Activated naive CD4-positive, alpha-beta T cell treated with anti-CD3 and anti-CD28 coated beads, Interleukin-2, amount 50 U/mL, for 72 hours (primary cell): ENCODE measurements around the gene PTGER3. TPM values are rescaled to one million over a fixed set of nuclear protein-coding genes. Genes with fewer than 3 reads are reported as not detected.

Experiments used
- ATAC-seq, 2 donors: fragments of 150-1000 bp; cut with Tn5 transposase; 2 replicates each; pipeline ENCODE4 v1.10.0; 2021; ENCODE audit warnings: mild to moderate bottlenecking in 2 of 2, moderate library complexity in 2 of 2
- DNase-seq, 2 donors: peaks; one replicate each; pipeline ENCODE4 v3.0.0; 2021 to 2022; ENCODE audit warnings: low spot score in 2 of 2
- H3K27ac Mint-ChIP-seq, 2 donors: one replicate each; pipeline ENCODE4 v1.8.0; 2022; ENCODE audit warnings: mild to moderate bottlenecking in 2 of 2, mixed read lengths in 2 of 2
- H3K36me3 Mint-ChIP-seq, 2 donors: one replicate each; pipeline ENCODE4 v1.8.0; 2022; ENCODE audit warnings: mixed read lengths in 2 of 2
- H3K9me3 Mint-ChIP-seq, 2 donors: one replicate each; pipeline ENCODE4 v1.8.0; 2022; ENCODE audit warnings: mixed read lengths in 2 of 2
- total RNA-seq, 2 donors: library from RNA; stranded (reverse); gene quantifications; one replicate each; pipeline ENCODE4 v1.2.3, GENCODE V29; 2022

PTGER3 gene
- total RNA-seq, 2 donors from 2014 or later, result 0.18 TPM; not detected in 1

GRCh38 chr1:71033136-71033535, 14.5 kb downstream of the PTGER3 start:
- Mint-ChIP-seq H3K36me3 (no peaks in the 10 kb centered on the region), H3K9me3 (no peaks in the 10 kb centered on the region), H3K27ac (no peak overlapping the region)
- ATAC-seq (no peak), DNase-seq (no peak)

GRCh38 chr1:71031426-71031825, 16.2 kb downstream of the PTGER3 start:
- H3K9me3 Mint-ChIP-seq, result no peaks in the 10 kb centered on the region
- ATAC-seq, result no peak
- DNase-seq, result no peak
- H3K27ac Mint-ChIP-seq, result no peak overlapping the region
- H3K36me3 Mint-ChIP-seq, result no peaks in the 10 kb centered on the region

DNA sequence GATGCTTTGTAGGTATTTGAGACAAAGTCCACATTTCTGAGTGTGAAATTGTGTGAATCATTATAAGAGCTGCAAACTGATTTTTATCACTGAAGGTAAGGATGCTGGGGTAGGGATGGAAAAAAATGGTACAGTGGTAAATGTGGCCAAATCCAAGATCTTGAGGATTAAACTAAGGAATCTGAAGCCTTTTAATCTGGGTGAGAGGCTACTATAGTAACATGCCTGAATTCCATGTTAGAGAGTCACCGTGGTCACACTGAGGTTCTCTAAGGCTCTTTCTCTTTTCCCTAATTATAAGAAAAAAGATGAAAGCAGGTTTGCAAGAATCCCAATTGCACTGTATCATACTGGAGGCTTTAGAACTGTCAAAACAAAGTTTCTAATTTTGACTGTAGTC, 17.6 kb downstream of the PTGER3 start:
- no peak for DNase-seq
- ATAC-seq, result no peak
- Mint-ChIP-seq H3K9me3 (no peaks in the 10 kb centered on the region), H3K27ac (no peak overlapping the region), H3K36me3 (no peaks in the 10 kb centered on the region)

DNA sequence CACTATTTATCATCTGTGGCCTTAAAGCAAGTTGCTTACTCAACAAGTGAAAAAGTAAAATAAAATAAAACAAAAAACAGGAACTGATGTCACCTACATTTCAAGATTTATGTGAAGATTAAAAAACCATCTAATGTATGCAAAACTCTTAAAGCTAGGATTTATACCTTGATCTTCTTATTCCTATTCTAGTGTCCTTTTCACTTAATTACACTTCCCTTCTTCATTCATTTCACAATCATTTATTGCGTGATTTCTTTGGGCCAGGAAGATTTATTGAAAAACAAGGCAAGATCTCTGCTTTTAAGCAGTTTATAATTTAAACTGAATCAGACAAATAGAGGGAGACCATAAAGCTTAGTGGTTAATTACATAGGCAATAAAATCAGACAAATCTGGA, 18.6 kb downstream of the PTGER3 start:
- H3K27ac Mint-ChIP-seq, result no peak overlapping the region
- no peaks in the 10 kb centered on the region for H3K9me3 Mint-ChIP-seq
- ATAC-seq (no peak), DNase-seq (no peak)
- H3K36me3 Mint-ChIP-seq, result no peaks in the 10 kb centered on the region

GRCh38 chr1:71027991-71028390, 19.6 kb downstream of the PTGER3 start:
- DNase-seq (no peak), ATAC-seq (no peak)
- H3K36me3 Mint-ChIP-seq, result no peaks in the 10 kb centered on the region
- no peaks in the 10 kb centered on the region for H3K9me3 Mint-ChIP-seq
- H3K27ac Mint-ChIP-seq, result no peak overlapping the region

DNA sequence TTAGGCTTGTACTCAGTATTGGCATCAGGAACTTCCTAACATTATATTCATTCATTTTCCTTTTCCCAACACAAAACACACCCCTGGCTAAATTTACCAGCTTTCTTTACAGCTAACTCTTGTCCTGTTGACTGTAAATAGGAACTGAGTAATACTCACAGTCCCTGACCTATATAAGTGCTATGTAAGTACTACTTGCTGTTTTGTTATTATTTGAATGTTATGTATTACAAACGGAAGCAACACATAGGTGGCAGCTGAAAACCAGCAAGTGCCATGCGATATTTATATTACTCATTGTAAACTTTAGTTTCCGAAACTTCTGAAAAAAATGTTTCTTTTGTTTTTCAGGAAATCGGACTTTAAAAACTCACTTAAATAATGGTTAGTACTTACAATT, 21.5 kb downstream of the PTGER3 start:
- H3K36me3 Mint-ChIP-seq, result no peaks in the 10 kb centered on the region

GRCh38 chr1:71023515-71023914, 24.1 kb downstream of the PTGER3 start:
- Mint-ChIP-seq H3K9me3 (no peaks in the 10 kb centered on the region), H3K27ac (no peak overlapping the region), H3K36me3 (no peaks in the 10 kb centered on the region)
- DNase-seq (no peak), ATAC-seq (no peak)

More for the DNA sequence above, 21.5 kb downstream of the PTGER3 start:
- Mint-ChIP-seq H3K27ac (no peak overlapping the region), H3K9me3 (no peaks in the 10 kb centered on the region)
- no peak for DNase-seq
- no peak for ATAC-seq

GRCh38 chr1:71019233-71019969, 28.2 kb downstream of the PTGER3 start:
- DNase-seq (no peak), ATAC-seq (no peak)
- H3K36me3 Mint-ChIP-seq, result no peaks in the 10 kb centered on the region
- H3K27ac Mint-ChIP-seq, result no peak overlapping the region
- no peaks in the 10 kb centered on the region for H3K9me3 Mint-ChIP-seq

DNA sequence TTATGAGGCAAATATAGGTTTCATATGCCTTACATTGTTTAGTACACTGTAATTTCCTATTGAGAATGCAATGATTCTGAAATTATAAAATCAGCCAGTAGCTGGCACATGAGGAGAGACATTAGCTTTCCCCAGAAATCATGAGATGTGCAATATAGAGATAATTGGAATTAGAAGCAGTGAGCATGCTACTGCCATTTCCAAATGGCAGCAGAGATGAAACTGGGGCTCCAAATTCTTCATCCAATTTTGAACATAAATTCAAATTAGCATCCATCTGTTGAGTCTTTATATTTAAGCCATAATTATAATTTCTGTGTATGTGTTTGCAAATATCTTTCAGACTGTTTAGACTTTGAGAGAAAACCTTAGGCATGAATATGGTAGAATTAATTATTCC, 28.8 kb downstream of the PTGER3 start:
- ATAC-seq (no peak), DNase-seq (no peak)
- no peaks in the 10 kb centered on the region for H3K9me3 Mint-ChIP-seq
- no peak overlapping the region for H3K27ac Mint-ChIP-seq
- no peaks in the 10 kb centered on the region for H3K36me3 Mint-ChIP-seq

DNA sequence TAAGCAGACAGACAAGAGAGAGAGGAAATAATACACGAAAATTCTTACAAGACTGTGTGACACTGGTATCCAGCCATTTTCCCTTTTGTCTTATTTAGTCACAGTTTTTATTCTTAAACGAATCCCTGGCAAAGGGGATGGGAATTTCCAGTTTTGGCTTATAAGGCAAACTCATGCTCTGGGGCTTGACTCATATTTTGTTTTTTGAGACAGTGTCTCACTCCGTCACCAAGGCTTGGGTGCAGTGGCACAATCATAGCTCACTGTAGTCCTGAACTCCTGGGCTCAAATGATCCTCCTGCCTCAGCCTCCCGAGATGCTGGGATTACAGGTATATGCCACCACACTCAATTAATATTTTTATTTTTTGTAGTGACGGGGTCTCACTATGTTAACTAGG, 31.9 kb downstream of the PTGER3 start:
- Mint-ChIP-seq H3K27ac (no peak overlapping the region), H3K36me3 (no peaks in the 10 kb centered on the region), H3K9me3 (no peaks in the 10 kb centered on the region)
- DNase-seq (no peak), ATAC-seq (no peak)

DNA sequence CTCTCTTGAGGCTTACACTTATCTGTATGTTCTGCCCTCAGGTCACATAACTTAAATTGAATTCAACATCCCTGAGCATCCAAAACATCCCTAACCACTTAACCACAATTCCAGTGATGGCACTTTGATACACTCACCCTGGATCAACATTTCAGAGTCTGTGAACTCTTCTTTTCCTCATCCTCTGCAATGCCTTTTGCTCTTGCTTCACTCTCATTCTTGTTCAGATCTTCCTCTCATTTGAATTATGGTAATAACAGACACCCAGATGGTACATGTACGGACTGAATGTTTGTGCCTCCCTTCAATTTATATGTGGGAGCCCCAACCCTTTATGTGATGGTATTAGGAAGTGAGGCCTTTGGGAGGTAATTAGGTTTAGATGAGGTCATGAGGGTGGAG, 33.4 kb downstream of the PTGER3 start:
- no peak overlapping the region for H3K27ac Mint-ChIP-seq

GRCh38 chr1:71002709-71003475, 44.7 kb downstream of the PTGER3 start:
- no peak overlapping the region for H3K27ac Mint-ChIP-seq
- no peak for ATAC-seq
- H3K9me3 Mint-ChIP-seq, result no peaks in the 10 kb centered on the region
- DNase-seq, result no peak
- no peaks in the 10 kb centered on the region for H3K36me3 Mint-ChIP-seq

More for the DNA sequence above, 33.4 kb downstream of the PTGER3 start:
- Mint-ChIP-seq H3K9me3 (no peaks in the 10 kb centered on the region), H3K36me3 (no peaks in the 10 kb centered on the region)
- ATAC-seq (no peak), DNase-seq (no peak)

DNA sequence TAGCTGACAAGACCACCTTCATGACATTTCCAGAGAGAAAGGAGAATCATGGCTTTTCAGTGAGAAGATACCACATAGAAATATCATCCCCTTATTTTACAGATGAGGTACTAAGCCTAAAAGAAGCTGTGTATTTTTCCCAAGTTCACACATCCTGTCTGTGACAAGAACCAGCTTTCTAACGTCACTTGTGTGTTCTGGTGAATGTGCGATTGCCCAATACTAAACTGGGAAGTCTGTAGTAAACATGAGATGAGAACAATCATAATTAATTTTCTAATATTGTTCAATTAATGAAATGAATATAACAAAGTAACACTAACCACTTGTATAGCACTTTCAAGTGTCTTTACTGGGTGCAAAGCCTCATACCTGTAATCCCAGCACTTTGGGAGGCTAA, 46.0 kb downstream of the PTGER3 start:
- DNase-seq, result no peak
- H3K9me3 Mint-ChIP-seq, result no peaks in the 10 kb centered on the region
- H3K36me3 Mint-ChIP-seq, result no peaks in the 10 kb centered on the region
- H3K27ac Mint-ChIP-seq, result no peak overlapping the region
- no peak for ATAC-seq

- ATAC-seq (no peak), DNase-seq (no peak)
- no peaks in the 10 kb centered on the region for H3K36me3 Mint-ChIP-seq
- no peak overlapping the region for H3K27ac Mint-ChIP-seq
- no peaks in the 10 kb centered on the region for H3K9me3 Mint-ChIP-seq
These were observed 49.8 kb downstream of the PTGER3 start for GRCh38 chr1:70997793-70998192.

DNA sequence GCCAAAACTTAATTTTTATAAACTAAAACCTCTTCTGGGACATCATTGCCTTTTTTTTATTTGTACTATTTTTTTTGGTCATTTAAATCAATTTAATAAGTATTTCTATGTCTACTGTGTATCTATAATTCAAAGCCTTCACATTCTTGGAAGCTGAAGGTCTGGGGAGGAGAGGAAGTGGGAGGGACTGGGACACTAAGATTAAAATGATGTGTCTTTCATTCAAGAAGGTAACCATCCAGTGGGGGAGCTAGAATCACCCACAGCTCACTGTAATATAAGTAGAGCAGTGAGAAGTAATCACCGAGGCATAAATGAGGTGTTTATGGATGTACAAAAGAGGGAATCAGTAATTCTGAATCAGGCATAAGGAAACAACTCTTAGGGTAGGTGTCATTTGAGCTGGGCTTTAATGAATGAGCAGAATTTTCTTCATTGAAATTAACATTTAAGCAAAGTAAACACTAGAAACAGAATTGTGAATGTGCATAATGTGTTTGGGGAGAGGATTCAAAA, 52.8 kb downstream of the PTGER3 start:
- Mint-ChIP-seq H3K36me3 (no peaks in the 10 kb centered on the region), H3K27ac (no peak overlapping the region), H3K9me3 (no peaks in the 10 kb centered on the region)
- DNase-seq (no peak), ATAC-seq (no peak)

- no peaks in the 10 kb centered on the region for H3K9me3 Mint-ChIP-seq
- no peaks in the 10 kb centered on the region for H3K36me3 Mint-ChIP-seq
- H3K27ac Mint-ChIP-seq, result no peak overlapping the region
- DNase-seq, result no peak
- peak in 1 of 2 donors; percentile 13 for ATAC-seq
These were observed 53.8 kb downstream of the PTGER3 start for GRCh38 chr1:70993798-70994197.

- Mint-ChIP-seq H3K9me3 (no peaks in the 10 kb centered on the region), H3K27ac (no peak overlapping the region), H3K36me3 (no peaks in the 10 kb centered on the region)
- ATAC-seq, result no peak
- no peak for DNase-seq
These were observed 55.1 kb downstream of the PTGER3 start for GRCh38 chr1:70992521-70992920.
